MCF 10A (cell line): ENCODE results near the gene SLC25A34. TPM values are rescaled to one million over a fixed set of nuclear protein-coding genes. Genes with fewer than 3 reads are reported as not detected.

Source experiments
- BruUV-seq: library from RNA; stranded (reverse); fragments of 400-500 nt; replicated peaks from 2 replicates; lab custom pipeline; 2021; lab: Mats Ljungman, UMichigan
- CTCF ChIA-PET: fragments of 300-600 bp; sonication (Branson Sonifier 250); formaldehyde crosslinking; extraction: SDS; loops from one replicate; lab custom pipeline; 2021; ENCODE audit warnings: antibody characterized with exemption, inconsistent platforms; lab: Yijun Ruan, JAX
- POLR2A ChIA-PET: fragments of 300-600, 350-650 bp; sonication (Branson Sonifier 250); formaldehyde crosslinking; extraction: SDS; loops from one replicate; lab custom pipeline; 2020; ENCODE audit warnings: antibody characterized with exemption, inconsistent platforms; lab: Yijun Ruan, JAX
- DNase-seq: peaks from one replicate; pipeline ENCODE4 v3.0.0-alpha.2; 2018; ENCODE audit not compliant: unreplicated experiment
- H3K27ac Mint-ChIP-seq: one replicate; pipeline ENCODE4 v1.8.0; 2022; ENCODE audit warnings: mild to moderate bottlenecking, low read depth, mixed read lengths; ENCODE audit not compliant: unreplicated experiment
- H3K27me3 Mint-ChIP-seq: one replicate; pipeline ENCODE4 v1.8.0; 2022; ENCODE audit warnings: mixed read lengths; ENCODE audit not compliant: insufficient read depth, unreplicated experiment
- H3K36me3 Mint-ChIP-seq: one replicate; pipeline ENCODE4 v1.8.0; 2022; ENCODE audit warnings: mild to moderate bottlenecking, moderate library complexity, mixed read lengths; ENCODE audit not compliant: insufficient read depth, unreplicated experiment
- H3K4me1 Mint-ChIP-seq: one replicate; pipeline ENCODE4 v1.8.0; 2022; ENCODE audit warnings: mixed read lengths; ENCODE audit not compliant: insufficient read depth, unreplicated experiment
- H3K4me3 Mint-ChIP-seq: one replicate; pipeline ENCODE4 v1.8.0; 2022; ENCODE audit warnings: mild to moderate bottlenecking, moderate library complexity, mixed read lengths; ENCODE audit not compliant: unreplicated experiment
- H3K9me3 Mint-ChIP-seq: one replicate; pipeline ENCODE4 v1.8.0; 2022; ENCODE audit warnings: mixed read lengths; ENCODE audit not compliant: unreplicated experiment
- CTCF ChIP-seq: fragments of 200-600 bp; IDR thresholded peaks from one replicate; pipeline ENCODE4 v1.8.0; 2022; ENCODE audit warnings: antibody characterized with exemption, mild to moderate bottlenecking; ENCODE audit not compliant: unreplicated experiment
- intact Hi-C: fragments of 100-400 bp; cut with micrococcal nuclease; formaldehyde crosslinking; loops from 2 replicates; pipeline ENCODE4 v1.14.1; 2022
- total RNA-seq: library from RNA; stranded (reverse); gene quantifications from 2 replicates; pipeline ENCODE4 v1.2.3, GENCODE V29; 2022

The SLC25A34 gene
- total RNA-seq, 1 experiment from 2014 or later, result 0.79 TPM

GRCh38 chr1:15749399-15750291 is 13.6 kb downstream of the SLC25A34 start:
- no peak for TF ChIP-seq CTCF
- no peaks in the 10 kb centered on the region for H3K4me1 Mint-ChIP-seq
- POLR2A ChIA-PET, result interaction anchor here (0.7 to 0.8 kb wide), 2 partner anchors 26 to 65 kb away, joined by 3 read pairs; partner anchors contain the start of gene PLEKHM2
- no peak overlapping the region for H3K4me3 Mint-ChIP-seq
- intact Hi-C loops, result no loop called here
- no peaks in the 10 kb centered on the region for H3K36me3 Mint-ChIP-seq
- DNase-seq, result peak; percentile 73
- H3K27ac Mint-ChIP-seq, result no peak overlapping the region
- no peaks in the 10 kb centered on the region for H3K9me3 Mint-ChIP-seq
- BruUV-seq, result no TSS peak
- H3K27me3 Mint-ChIP-seq, result no peaks in the 10 kb centered on the region
- CTCF ChIA-PET, result interaction anchor here (0.6 to 1.0 kb wide), 3 partner anchors 8 to 112 kb away, joined by 3 read pairs; no protein-coding TSS in a partner anchor

- no peaks in the 10 kb centered on the region for H3K27me3 Mint-ChIP-seq
- CTCF ChIA-PET, result no interaction called here
- no TSS peak for BruUV-seq
- no peaks in the 10 kb centered on the region for H3K36me3 Mint-ChIP-seq
- no peak for DNase-seq
- H3K4me3 Mint-ChIP-seq, result no peak overlapping the region
- H3K4me1 Mint-ChIP-seq, result peaks cover 1% of the 10 kb centered on the region
- no peak for TF ChIP-seq CTCF
- H3K9me3 Mint-ChIP-seq, result no peaks in the 10 kb centered on the region
- no peak overlapping the region for H3K27ac Mint-ChIP-seq
- intact Hi-C loops, result no loop called here
- POLR2A ChIA-PET, result no interaction called here
Observed at GRCh38 chr1:15750924-15751323, 14.9 kb downstream of the SLC25A34 start.

- Mint-ChIP-seq H3K27me3 (no peaks in the 10 kb centered on the region), H3K9me3 (no peaks in the 10 kb centered on the region), H3K4me1 (peaks cover 7% of the 10 kb centered on the region), H3K27ac (no peak overlapping the region), H3K36me3 (no peaks in the 10 kb centered on the region), H3K4me3 (no peak overlapping the region)
- TF ChIP-seq CTCF, result no peak
- ChIA-PET POLR2A (no interaction called here), CTCF (no interaction called here)
- no peak for DNase-seq
- intact Hi-C loops, result no loop called here
- no TSS peak for BruUV-seq
Observed at GRCh38 chr1:15751717-15752116, 15.7 kb downstream of the SLC25A34 start.

- Mint-ChIP-seq H3K4me1 (peaks cover 13% of the 10 kb centered on the region), H3K9me3 (no peaks in the 10 kb centered on the region), H3K27ac (no peak overlapping the region), H3K36me3 (no peaks in the 10 kb centered on the region), H3K4me3 (no peak overlapping the region), H3K27me3 (no peaks in the 10 kb centered on the region)
- ChIA-PET CTCF (interaction anchor here (1.2 kb wide), 1 partner anchor 12 kb away, joined by 3 read pairs; no protein-coding TSS in a partner anchor), POLR2A (interaction anchor here (0.6 to 0.7 kb wide), 3 partner anchors 101 to 1853 kb away, joined by 3 read pairs; no protein-coding TSS in a partner anchor)
- no TSS peak for BruUV-seq
- no peak for DNase-seq
- intact Hi-C loops, result no loop called here
- TF ChIP-seq CTCF, result no peak
Observed at GRCh38 chr1:15753776-15754175, 17.7 kb downstream of the SLC25A34 start.
